Measurements from ENCODE around the gene C10orf120. TPM values are rescaled to one million over a fixed set of nuclear protein-coding genes. Genes with fewer than 3 reads are reported as not detected.

C10orf120 gene
- total and polyA plus RNA-seq, 2 donors (not counting 1 experiment from before 2014, with no cell fraction given), result not detected

- no peaks in the 10 kb centered on the region for H3K4me1 ChIP-seq (ENCODE audit: control insufficient read depth, extremely low read depth, insufficient read depth, low read length)
- H3K27ac ChIP-seq (ENCODE audit: insufficient read depth, low read length), result no peak overlapping the region
- H3K4me3 ChIP-seq (replicated peaks in 1 of 4; ENCODE audit: control extremely low read depth in 1 of 4, insufficient read depth in 1 of 4, low read depth in 3 of 4, low read length in 4 of 4), result no peak overlapping the region
- H3K9me3 ChIP-seq (ENCODE audit: control insufficient read depth, insufficient read depth, low read depth, low read length), result no peaks in the 10 kb centered on the region
- no peak for DNase-seq (ENCODE audit: low read depth in 2 of 2)
- H3K9ac ChIP-seq (ENCODE audit: insufficient read depth, low read length), result no peak overlapping the region
- no peaks in the 10 kb centered on the region for H3K36me3 ChIP-seq (ENCODE audit: control insufficient read depth, insufficient read depth, low read length)
- no peak overlapping the region for H3K4me2 ChIP-seq (ENCODE audit: extremely low read depth, insufficient read depth, low read length)
- H3K27me3 ChIP-seq (ENCODE audit: control insufficient read depth, insufficient read depth, low read length), result no peaks in the 10 kb centered on the region
- no peak overlapping the region for H2AFZ ChIP-seq (ENCODE audit: low read length)
- no peaks in the 10 kb centered on the region for H4K20me1 ChIP-seq (ENCODE audit: control insufficient read depth, extremely low read depth, insufficient read depth, low read length)
- TF ChIP-seq EZH2 (IDR thresholded peaks at IDR 0.05; ENCODE audit: low read length, missing control alignments), result no peak
- H3K79me2 ChIP-seq (ENCODE audit: control insufficient read depth, insufficient read depth, low read length), result no peaks in the 10 kb centered on the region
These were observed 43.3 kb downstream of the C10orf120 start for GRCh38 chr10:122656308-122656705.

- Histone ChIP-seq H3K27ac (ENCODE audit: insufficient read depth, low read length) (no peak overlapping the region), H3K4me1 (ENCODE audit: control insufficient read depth, extremely low read depth, insufficient read depth, low read length) (no peaks in the 10 kb centered on the region), H3K36me3 (ENCODE audit: control insufficient read depth, insufficient read depth, low read length) (no peaks in the 10 kb centered on the region), H3K79me2 (ENCODE audit: control insufficient read depth, insufficient read depth, low read length) (no peaks in the 10 kb centered on the region), H3K9ac (ENCODE audit: insufficient read depth, low read length) (no peak overlapping the region), H3K9me3 (ENCODE audit: control insufficient read depth, insufficient read depth, low read depth, low read length) (no peaks in the 10 kb centered on the region), H2AFZ (ENCODE audit: low read length) (no peak overlapping the region), H3K4me3 (replicated peaks in 1 of 4; ENCODE audit: control extremely low read depth in 1 of 4, insufficient read depth in 1 of 4, low read depth in 3 of 4, low read length in 4 of 4) (no peak overlapping the region), H3K27me3 (ENCODE audit: control insufficient read depth, insufficient read depth, low read length) (no peaks in the 10 kb centered on the region), H4K20me1 (ENCODE audit: control insufficient read depth, extremely low read depth, insufficient read depth, low read length) (no peaks in the 10 kb centered on the region), H3K4me2 (ENCODE audit: extremely low read depth, insufficient read depth, low read length) (no peak overlapping the region)
- TF ChIP-seq EZH2 (IDR thresholded peaks at IDR 0.05; ENCODE audit: low read length, missing control alignments) (no peak), CTCF (conservative IDR thresholded peaks at IDR 0.05 in 1 of 2, IDR thresholded peaks at IDR 0.05 in 1 of 2; ENCODE audit: low read depth in 1 of 2, low read length in 2 of 2) (no peak)
- no peak for DNase-seq (ENCODE audit: low read depth in 2 of 2)
These were observed 43.9 kb downstream of the C10orf120 start for GRCh38 chr10:122655524-122656307.

GRCh38 chr10:122650331-122650730 lies 49.3 kb downstream of the C10orf120 start:
- Histone ChIP-seq H3K9me3 (ENCODE audit: control insufficient read depth, insufficient read depth, low read depth, low read length) (no peaks in the 10 kb centered on the region), H3K9ac (ENCODE audit: insufficient read depth, low read length) (no peak overlapping the region), H2AFZ (ENCODE audit: low read length) (no peak overlapping the region), H4K20me1 (ENCODE audit: control insufficient read depth, extremely low read depth, insufficient read depth, low read length) (no peaks in the 10 kb centered on the region), H3K27me3 (ENCODE audit: control insufficient read depth, insufficient read depth, low read length) (no peaks in the 10 kb centered on the region), H3K79me2 (ENCODE audit: control insufficient read depth, insufficient read depth, low read length) (no peaks in the 10 kb centered on the region), H3K4me2 (ENCODE audit: extremely low read depth, insufficient read depth, low read length) (no peak overlapping the region), H3K4me1 (ENCODE audit: control insufficient read depth, extremely low read depth, insufficient read depth, low read length) (no peaks in the 10 kb centered on the region), H3K36me3 (ENCODE audit: control insufficient read depth, insufficient read depth, low read length) (no peaks in the 10 kb centered on the region), H3K27ac (ENCODE audit: insufficient read depth, low read length) (no peak overlapping the region), H3K4me3 (replicated peaks in 1 of 4; ENCODE audit: control extremely low read depth in 1 of 4, insufficient read depth in 1 of 4, low read depth in 3 of 4, low read length in 4 of 4) (no peak overlapping the region)
- TF ChIP-seq CTCF (conservative IDR thresholded peaks at IDR 0.05 in 1 of 2, IDR thresholded peaks at IDR 0.05 in 1 of 2; ENCODE audit: low read depth in 1 of 2, low read length in 2 of 2) (no peak), EZH2 (IDR thresholded peaks at IDR 0.05; ENCODE audit: low read length, missing control alignments) (no peak)
- DNase-seq (ENCODE audit: low read depth in 2 of 2), result no peak

All from fibroblast of lung (primary cell).